Chondrocyte (in vitro differentiated cells): Measurements from ENCODE around the gene CPTP. TPM values are rescaled to one million over a fixed set of nuclear protein-coding genes. Genes with fewer than 3 reads are reported as not detected.

ENCODE experiments used
- DNase-seq: peaks from one replicate; pipeline ENCODE4 v3.0.0; 2021; ENCODE audit warnings: mixed read lengths, low spot score
- H3K27ac Mint-ChIP-seq: one replicate; pipeline ENCODE4 v1.8.0; 2021; ENCODE audit warnings: mild to moderate bottlenecking, moderate library complexity, mixed read lengths; ENCODE audit not compliant: unreplicated experiment
- H3K27me3 Mint-ChIP-seq: 2 replicates; pipeline ENCODE4 v1.8.0; 2021; ENCODE audit warnings: low read depth, mixed read lengths
- H3K36me3 Mint-ChIP-seq: 2 replicates; pipeline ENCODE4 v1.8.0; 2021; ENCODE audit warnings: low read depth, mixed read lengths
- H3K4me1 Mint-ChIP-seq: 2 replicates; pipeline ENCODE4 v1.8.0; 2021; ENCODE audit warnings: low read depth, mild to moderate bottlenecking, mixed read lengths
- H3K4me3 Mint-ChIP-seq: one replicate; pipeline ENCODE4 v1.8.0; 2021; ENCODE audit warnings: mild to moderate bottlenecking, moderate library complexity, mixed read lengths; ENCODE audit not compliant: unreplicated experiment
- H3K9me3 Mint-ChIP-seq: 2 replicates; pipeline ENCODE4 v1.8.0; 2021; ENCODE audit warnings: low read depth, mixed read lengths
- total RNA-seq: library from RNA; stranded (reverse); gene quantifications from 3 replicates; pipeline ENCODE4 v1.2.1, GENCODE V29; 2021
- TF ChIP-seq, protein P1 (sequence below): fragments of 200-600 bp; sonication (generic); IDR thresholded peaks from 2 replicates; pipeline ENCODE4 v1.5.0; 2021; ENCODE audit warnings: antibody characterized with exemption, mild to moderate bottlenecking, moderate library complexity

The CPTP gene
- total RNA-seq, 1 donor from 2014 or later: 23.1 TPM

DNA sequence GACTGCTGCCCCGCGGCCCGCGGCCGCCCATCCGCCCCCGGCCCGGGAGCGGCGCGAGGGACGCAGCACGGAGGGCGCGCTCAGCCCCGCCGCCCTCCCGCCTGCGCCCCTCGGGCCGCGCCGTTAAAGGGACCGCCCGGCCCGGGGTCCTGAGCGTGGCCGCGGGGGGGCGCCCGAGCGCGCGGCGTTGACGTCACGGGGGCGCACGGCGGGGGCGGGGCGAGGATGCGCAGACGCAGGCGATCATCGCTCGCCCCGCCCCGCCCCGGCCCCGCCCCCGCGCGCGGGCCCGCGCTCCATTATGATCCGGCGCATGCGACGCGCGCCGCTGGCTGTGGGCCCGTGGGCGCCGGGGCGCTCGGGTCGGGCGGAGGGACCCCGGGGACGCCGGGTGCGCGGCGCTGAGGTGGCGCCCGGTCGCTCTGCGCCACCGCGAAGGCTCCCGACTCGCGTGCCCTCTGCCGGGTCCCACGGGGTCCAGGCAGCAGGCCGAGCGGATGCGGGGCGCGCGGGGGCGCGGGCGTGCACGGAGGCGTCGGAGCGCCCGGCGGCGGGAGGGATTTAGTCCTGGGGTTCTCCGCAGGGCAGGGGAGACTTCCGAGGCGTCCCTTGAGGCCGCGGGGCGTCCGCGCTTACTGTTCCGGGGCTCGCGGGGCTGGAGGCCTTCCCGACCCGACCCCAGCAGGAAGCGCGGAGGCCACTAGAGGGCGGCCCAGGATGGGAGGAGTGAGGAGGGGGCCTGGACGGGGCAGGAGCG is 24.8 kb downstream of the CPTP start, which contains the start of gene DVL1:
TSS of gene DVL1 (minus strand) at position 163 of the 757 bp plus-strand sequence. CDS start 353 bp downstream, outside the sequence.
- H3K9me3 Mint-ChIP-seq: no peaks in the 10 kb centered on the region
- TF ChIP-seq, protein P1, sequence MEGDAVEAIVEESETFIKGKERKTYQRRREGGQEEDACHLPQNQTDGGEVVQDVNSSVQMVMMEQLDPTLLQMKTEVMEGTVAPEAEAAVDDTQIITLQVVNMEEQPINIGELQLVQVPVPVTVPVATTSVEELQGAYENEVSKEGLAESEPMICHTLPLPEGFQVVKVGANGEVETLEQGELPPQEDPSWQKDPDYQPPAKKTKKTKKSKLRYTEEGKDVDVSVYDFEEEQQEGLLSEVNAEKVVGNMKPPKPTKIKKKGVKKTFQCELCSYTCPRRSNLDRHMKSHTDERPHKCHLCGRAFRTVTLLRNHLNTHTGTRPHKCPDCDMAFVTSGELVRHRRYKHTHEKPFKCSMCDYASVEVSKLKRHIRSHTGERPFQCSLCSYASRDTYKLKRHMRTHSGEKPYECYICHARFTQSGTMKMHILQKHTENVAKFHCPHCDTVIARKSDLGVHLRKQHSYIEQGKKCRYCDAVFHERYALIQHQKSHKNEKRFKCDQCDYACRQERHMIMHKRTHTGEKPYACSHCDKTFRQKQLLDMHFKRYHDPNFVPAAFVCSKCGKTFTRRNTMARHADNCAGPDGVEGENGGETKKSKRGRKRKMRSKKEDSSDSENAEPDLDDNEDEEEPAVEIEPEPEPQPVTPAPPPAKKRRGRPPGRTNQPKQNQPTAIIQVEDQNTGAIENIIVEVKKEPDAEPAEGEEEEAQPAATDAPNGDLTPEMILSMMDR: peak; percentile 75
- peak within 1 kb of the TSS; percentile 32 for H3K27ac Mint-ChIP-seq
- peak within 1 kb of the TSS; percentile 72 for H3K4me3 Mint-ChIP-seq
- DNase-seq: no peak
- H3K4me1 Mint-ChIP-seq: peaks cover 41% of the 10 kb centered on the region
- H3K27me3 Mint-ChIP-seq: no peaks in the 10 kb centered on the region
- H3K36me3 Mint-ChIP-seq: no peaks in the 10 kb centered on the region

DNA sequence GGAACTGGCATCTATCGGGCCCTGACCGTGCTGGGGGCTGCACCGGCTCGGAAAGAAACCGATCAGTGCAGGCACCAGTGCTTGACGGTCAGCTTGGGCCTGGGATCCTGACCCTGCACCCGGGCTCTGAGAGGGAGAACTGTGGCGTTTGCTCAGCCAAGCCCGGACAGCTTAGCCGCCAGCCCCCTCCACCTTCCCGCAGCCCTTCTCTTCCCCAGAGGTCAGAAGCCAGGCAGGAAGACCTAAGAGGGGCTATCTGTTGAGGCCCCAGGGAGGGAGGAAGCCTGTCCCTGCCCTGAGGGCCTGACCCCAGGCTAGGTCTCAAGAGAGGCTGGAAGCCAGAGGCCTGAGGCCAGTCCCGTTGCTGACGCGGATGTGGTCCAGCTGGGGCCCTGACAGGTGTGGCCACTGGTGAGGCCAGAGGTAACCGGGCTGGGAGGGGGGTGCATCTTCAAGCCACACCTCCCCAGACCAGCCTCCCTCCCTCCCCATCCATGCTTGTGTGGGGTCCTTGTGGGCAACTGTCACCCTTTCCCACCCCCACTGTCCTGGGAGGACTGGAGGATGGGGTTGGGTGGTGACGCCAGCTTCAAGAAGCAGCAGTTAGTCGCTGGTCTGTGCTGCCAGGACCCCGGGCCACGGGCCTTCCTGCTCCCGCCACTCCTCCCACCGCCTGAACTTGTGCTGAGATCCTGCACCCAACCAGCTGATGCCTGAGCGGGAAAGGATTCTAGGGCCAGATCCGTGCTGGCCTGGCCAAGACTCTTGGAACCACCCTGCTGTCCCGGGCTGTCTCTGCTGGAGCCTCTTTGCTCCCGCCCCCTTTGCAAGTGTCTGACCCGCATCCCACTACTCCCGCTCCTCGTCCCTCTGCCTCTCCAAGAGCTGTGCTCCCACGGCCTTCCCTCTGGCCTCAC is 27.2 kb downstream of the CPTP start:
- Mint-ChIP-seq H3K4me3 (peak overlapping the region; percentile 52), H3K27ac (peak overlapping the region; percentile 57), H3K4me1 (peaks cover 28% of the 10 kb centered on the region), H3K27me3 (no peaks in the 10 kb centered on the region), H3K9me3 (no peaks in the 10 kb centered on the region), H3K36me3 (no peaks in the 10 kb centered on the region)
- DNase-seq: no peak
- TF ChIP-seq, protein P1: no peak

DNA sequence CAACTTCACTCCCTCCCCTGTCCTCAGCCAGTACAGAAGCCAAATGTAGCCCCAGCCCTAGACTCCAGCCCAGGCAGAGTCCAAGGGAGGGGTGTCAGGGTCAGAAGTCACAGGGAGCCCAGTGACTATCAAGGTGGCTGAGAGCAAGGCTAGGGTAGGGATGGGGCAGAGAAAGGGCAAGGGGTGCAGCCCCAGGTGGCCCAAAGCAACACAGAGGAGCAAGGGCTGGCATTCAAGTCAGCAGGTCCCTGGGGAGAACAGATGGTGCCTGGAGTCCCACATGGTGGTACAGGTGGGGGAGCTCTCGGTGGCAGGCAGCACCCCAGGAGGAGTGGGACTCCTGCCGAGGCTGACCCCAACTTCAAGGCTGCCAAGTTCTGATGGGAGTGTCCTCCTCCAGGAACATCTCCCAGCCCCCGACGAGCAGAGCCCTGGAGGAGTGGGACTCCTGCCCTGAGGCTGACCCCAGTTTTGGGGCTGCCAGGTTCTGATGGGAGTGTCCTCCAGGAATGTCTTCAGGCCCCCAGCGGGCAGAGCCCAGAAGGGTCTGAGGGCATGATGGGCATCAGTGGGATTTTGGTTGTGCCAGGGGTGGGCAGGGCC is 28.3 kb downstream of the CPTP start:
- H3K27ac Mint-ChIP-seq: no peak overlapping the region

DNA sequence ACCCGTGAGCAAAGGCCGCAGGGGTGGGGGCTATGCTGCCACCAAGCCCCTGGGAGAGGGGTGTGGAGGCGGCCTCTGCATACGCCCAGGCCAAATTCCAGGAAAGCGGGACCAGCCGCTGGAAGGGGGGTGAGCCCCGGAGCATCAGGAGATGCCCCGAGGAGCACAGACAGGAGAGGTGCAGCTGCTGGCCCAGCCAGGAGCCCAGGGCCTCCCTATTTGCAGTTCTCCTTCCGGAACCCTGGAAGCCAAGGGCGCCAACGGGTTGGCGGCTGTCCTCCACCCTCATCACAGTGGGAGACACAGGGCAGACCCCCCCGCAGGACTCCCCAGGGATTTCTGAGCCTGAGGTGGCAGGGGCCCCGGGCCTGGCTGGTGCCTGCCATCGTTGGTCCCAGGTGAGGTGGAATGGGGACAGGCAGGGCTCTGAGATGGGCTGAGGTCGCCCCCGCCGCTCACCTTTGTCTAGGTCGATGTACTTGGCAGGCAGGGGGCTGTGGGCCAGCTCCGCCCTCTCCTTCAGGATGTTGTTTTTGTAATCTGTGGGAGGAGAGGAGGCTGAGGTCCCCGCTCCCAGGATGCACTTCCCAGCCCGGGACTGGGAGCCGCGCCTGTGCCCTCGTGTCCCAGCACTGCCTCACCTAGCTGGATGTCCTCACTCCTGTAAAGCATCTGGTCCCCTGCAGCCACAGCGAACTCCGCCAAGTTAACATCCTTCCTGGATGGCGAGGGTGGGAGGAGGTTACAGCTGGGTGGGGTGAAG is 29.0 kb downstream of the CPTP start:
- TF ChIP-seq, protein P1: no peak
- Mint-ChIP-seq H3K36me3 (no peaks in the 10 kb centered on the region), H3K4me3 (no peak overlapping the region), H3K27me3 (no peaks in the 10 kb centered on the region), H3K27ac (peak overlapping the region; percentile 2), H3K4me1 (peaks cover 31% of the 10 kb centered on the region), H3K9me3 (no peaks in the 10 kb centered on the region)
- DNase-seq: no peak

More for the DNA sequence above, 28.3 kb downstream of the CPTP start:
- no peaks in the 10 kb centered on the region for H3K36me3 Mint-ChIP-seq
- DNase-seq: no peak
- no peaks in the 10 kb centered on the region for H3K27me3 Mint-ChIP-seq
- TF ChIP-seq, protein P1: no peak
- no peak overlapping the region for H3K4me3 Mint-ChIP-seq
- no peaks in the 10 kb centered on the region for H3K9me3 Mint-ChIP-seq
- H3K4me1 Mint-ChIP-seq: peaks cover 26% of the 10 kb centered on the region
